ENCODE data around the gene SDHD.
"Not testable (repeated sequence)": the region's sequence is repeated elsewhere in the genome, so short reads cannot be mapped to it uniquely, and the experiment has no call there.

SDHD gene

GRCh38 chr11:112086422-112087191 is at the start of gene SDHD, which contains the start of gene TIMM8B:
TSS of gene SDHD (plus strand) at chr11:112086873. CDS start at chr11:112086908, 35 bp downstream.
TSS of gene TIMM8B (minus strand) at chr11:112086756. CDS start at chr11:112086723, 33 bp downstream.
- DNase-seq (ENCODE audit: low read depth, low spot score): peak; percentile 93

GRCh38 chr11:112037527-112037926 is 49.1 kb upstream of the SDHD start:
- no peak for DNase-seq (ENCODE audit: low read depth, low spot score)

- DNase-seq (ENCODE audit: low read depth, low spot score): no peak
Measured at GRCh38 chr11:112042161-112042960, 44.3 kb upstream of the SDHD start.

- no peak for DNase-seq (ENCODE audit: low read depth, low spot score)
Measured at GRCh38 chr11:112042961-112043304, 43.7 kb upstream of the SDHD start.

- no peak for DNase-seq (ENCODE audit: low read depth, low spot score)
Measured at GRCh38 chr11:112044961-112045360, 41.7 kb upstream of the SDHD start.

- not testable (repeated sequence) for DNase-seq (ENCODE audit: low read depth, low spot score)
Measured at GRCh38 chr11:112046647-112047046, 40.0 kb upstream of the SDHD start.

GRCh38 chr11:112048256-112048655 is 38.4 kb upstream of the SDHD start:
- DNase-seq (ENCODE audit: low read depth, low spot score): not testable (repeated sequence)

- DNase-seq (ENCODE audit: low read depth, low spot score): no peak
Measured at GRCh38 chr11:112049777-112050176, 36.9 kb upstream of the SDHD start.

GRCh38 chr11:112050721-112051120 is 36.0 kb upstream of the SDHD start:
- DNase-seq (ENCODE audit: low read depth, low spot score): no peak

GRCh38 chr11:112051768-112052167 is 34.9 kb upstream of the SDHD start:
- DNase-seq (ENCODE audit: low read depth, low spot score): no peak

GRCh38 chr11:112057170-112057569 is 29.5 kb upstream of the SDHD start:
- no peak for DNase-seq (ENCODE audit: low read depth, low spot score)

GRCh38 chr11:112058103-112058502 is 28.6 kb upstream of the SDHD start:
- no peak for DNase-seq (ENCODE audit: low read depth, low spot score)

- DNase-seq (ENCODE audit: low read depth, low spot score): no peak
Measured at GRCh38 chr11:112062923-112063322, 23.8 kb upstream of the SDHD start.

GRCh38 chr11:112073941-112074811 is 12.5 kb upstream of the SDHD start, which contains the start of the genes NKAPD1 and PIH1D2:
TSS of gene NKAPD1 (plus strand) at chr11:112074299. CDS start at chr11:112075575, 1,276 bp downstream.
TSS of gene PIH1D2 (minus strand) at chr11:112074017. CDS start at chr11:112073174, 843 bp downstream.
- peak; percentile 75 for DNase-seq (ENCODE audit: low read depth, low spot score)

GRCh38 chr11:112082729-112083128 is 3.9 kb upstream of the SDHD start:
- DNase-seq (ENCODE audit: low read depth, low spot score): no peak

- DNase-seq (ENCODE audit: low read depth, low spot score): no peak
Measured at GRCh38 chr11:112085822-112086421, 751 bp upstream of the SDHD start.

- no peak for DNase-seq (ENCODE audit: low read depth, low spot score)
Measured at GRCh38 chr11:112087212-112087611, 539 bp downstream of the SDHD start.

GRCh38 chr11:112095302-112095701 is 8.6 kb downstream of the SDHD start:
- DNase-seq (ENCODE audit: low read depth, low spot score): not testable (repeated sequence)

- DNase-seq (ENCODE audit: low read depth, low spot score): no peak
Measured at GRCh38 chr11:112096194-112096593, 9.5 kb downstream of the SDHD start.

GRCh38 chr11:112097734-112098528 is 11.3 kb downstream of the SDHD start:
- no peak for DNase-seq (ENCODE audit: low read depth, low spot score)

Measured in brain pericyte (primary cell).